ENCODE results near the gene ASCC1. TPM values are rescaled to one million over a fixed set of nuclear protein-coding genes. Genes with fewer than 3 reads are reported as not detected.
A peak's percentile ranks its signal among the peaks of the same experiment; 100 is the strongest.
"Not testable (repeated sequence)": the region's sequence is repeated elsewhere in the genome, so short reads cannot be mapped to it uniquely, and the experiment has no call there.

The ASCC1 gene
- total and polyA plus RNA-seq, 4 experiments from 2014 or later: 14.3 to 24.9 (median 18.6) TPM

GRCh38 chr10:72249176-72249862 lies 33.2 kb upstream of the ASCC1 start:
- H3K27ac Mint-ChIP-seq: peak overlapping the region; percentile 95 to 98 (median 96)
- CTCF ChIA-PET (ENCODE audit: partially characterized antibody): interaction anchor here (0.6 to 1.2 kb wide), 2 partner anchors 26 to 27 kb away, joined by 4 read pairs; no protein-coding TSS in a partner anchor
- DNase-seq; H3K27me3 ChIP-seq (ENCODE audit: insufficient read depth, low read length); H3K36me3 ChIP-seq (ENCODE audit: insufficient read depth, low read length); H3K27me3 Mint-ChIP-seq; H3K9me3 Mint-ChIP-seq; H3K36me3 Mint-ChIP-seq; H3K9me3 ChIP-seq (ENCODE audit: control insufficient read depth in 1 of 2, low read length in 2 of 2): not testable (repeated sequence)
- Histone ChIP-seq H3K27ac (ENCODE audit: low read depth, low read length) (peak overlapping the region; percentile 55), H3K4me1 (ENCODE audit: insufficient read depth, low read length) (peaks cover 96% of the 10 kb centered on the region), H3K4me3 (ENCODE audit: low read length in 2 of 2) (peak overlapping the region in 1 of 2 donors; percentile 31)
- H3K4me3 Mint-ChIP-seq: peak overlapping the region; percentile 83 to 92 (median 86)
- peaks cover 52 to 91% (median 73%) of the 10 kb centered on the region in 4 donors for H3K4me1 Mint-ChIP-seq
- POLR2A ChIA-PET (ENCODE audit: partially characterized antibody): interaction anchor here (1.1 to 8.2 kb wide), 6 partner anchors 12 to 70 kb away, joined by 3 to 102 read pairs (median 8); partner anchors contain the start of gene DDIT4
- intact Hi-C loops (cut with micrococcal nuclease): loop anchor here (2.0 kb wide), 3 partner anchors 35 to 77 kb away; no protein-coding TSS in a partner anchor

- intact Hi-C loops (cut with micrococcal nuclease): loop anchor here (1.0 to 2.0 kb wide), 7 partner anchors 12 to 89 kb away; partner anchors contain the start of gene DDIT4
- peak overlapping the region; percentile 55 for H3K27ac ChIP-seq (ENCODE audit: low read depth, low read length)
- ChIA-PET CTCF (ENCODE audit: partially characterized antibody) (interaction anchor here (0.9 to 4.8 kb wide), 11 partner anchors 11 to 122 kb away, joined by 3 to 25 read pairs (median 6); partner anchors contain the start of gene ASCC1), POLR2A (ENCODE audit: partially characterized antibody) (interaction anchor here (0.8 to 8.2 kb wide), 37 partner anchors 10 to 848 kb away, joined by 3 to 102 read pairs (median 4); partner anchors contain the start of genes ANAPC16, ASCC1, DDIT4 and DNAJB12)
- Mint-ChIP-seq H3K9me3 (peaks cover 0 to 2% (median 0%) of the 10 kb centered on the region in 8 donors), H3K4me3 (peak overlapping the region; percentile 83 to 92 (median 86)), H3K27me3 (no peaks in the 10 kb centered on the region), H3K27ac (peak overlapping the region; percentile 95 to 98 (median 96)), H3K4me1 (peaks cover 58 to 91% (median 77%) of the 10 kb centered on the region in 4 donors), H3K36me3 (peaks cover 0 to 4% of the 10 kb centered on the region in 2 donors)
- peaks cover 96% of the 10 kb centered on the region for H3K4me1 ChIP-seq (ENCODE audit: insufficient read depth, low read length)
- DNase-seq: peak; percentile 85 to 90 (median 87)
- no peaks in the 10 kb centered on the region for H3K9me3 ChIP-seq (ENCODE audit: control insufficient read depth in 1 of 2, low read length in 2 of 2)
- no peaks in the 10 kb centered on the region for H3K36me3 ChIP-seq (ENCODE audit: insufficient read depth, low read length)
- H3K27me3 ChIP-seq (ENCODE audit: insufficient read depth, low read length): no peaks in the 10 kb centered on the region
- peak overlapping the region; percentile 31 to 33 for H3K4me3 ChIP-seq (ENCODE audit: low read length in 2 of 2)
Observed at GRCh38 chr10:72248468-72249151, 32.5 kb upstream of the ASCC1 start.

- Mint-ChIP-seq H3K27ac (peak overlapping the region; percentile 73 to 94 (median 89)), H3K27me3 (no peaks in the 10 kb centered on the region), H3K36me3 (peaks cover 0 to 4% of the 10 kb centered on the region in 2 donors), H3K9me3 (peaks cover 0 to 2% (median 0%) of the 10 kb centered on the region in 8 donors), H3K4me3 (peak overlapping the region in 6 of 8 donors; percentile 27 to 73 (median 52)), H3K4me1 (peaks cover 57 to 90% (median 77%) of the 10 kb centered on the region in 4 donors)
- no peaks in the 10 kb centered on the region for H3K9me3 ChIP-seq (ENCODE audit: control insufficient read depth in 1 of 2, low read length in 2 of 2)
- CTCF ChIA-PET (ENCODE audit: partially characterized antibody): interaction anchor here (1.1 to 4.8 kb wide), 7 partner anchors 14 to 114 kb away, joined by 3 to 25 read pairs (median 11); partner anchors contain the start of gene DDIT4
- no peaks in the 10 kb centered on the region for H3K27me3 ChIP-seq (ENCODE audit: insufficient read depth, low read length)
- peak overlapping the region; percentile 7 for H3K27ac ChIP-seq (ENCODE audit: low read depth, low read length)
- no peak overlapping the region for H3K4me3 ChIP-seq (ENCODE audit: low read length in 2 of 2)
- H3K36me3 ChIP-seq (ENCODE audit: insufficient read depth, low read length): no peaks in the 10 kb centered on the region
- peaks cover 85% of the 10 kb centered on the region for H3K4me1 ChIP-seq (ENCODE audit: insufficient read depth, low read length)
- POLR2A ChIA-PET (ENCODE audit: partially characterized antibody): interaction anchor here (0.6 to 8.2 kb wide), 11 partner anchors 8 to 158 kb away, joined by 3 to 102 read pairs (median 6); partner anchors contain the start of gene SPOCK2
- intact Hi-C loops (cut with micrococcal nuclease): no loop called here
- DNase-seq: no peak
Observed at GRCh38 chr10:72245949-72246525, 30.0 kb upstream of the ASCC1 start.

GRCh38 chr10:72244573-72245038 lies 28.5 kb upstream of the ASCC1 start:
- Histone ChIP-seq H3K4me3 (ENCODE audit: low read length in 2 of 2) (no peak overlapping the region), H3K27me3 (ENCODE audit: insufficient read depth, low read length) (no peaks in the 10 kb centered on the region), H3K27ac (ENCODE audit: low read depth, low read length) (peak overlapping the region; percentile 17), H3K36me3 (ENCODE audit: insufficient read depth, low read length) (no peaks in the 10 kb centered on the region), H3K9me3 (ENCODE audit: control insufficient read depth in 1 of 2, low read length in 2 of 2) (no peaks in the 10 kb centered on the region), H3K4me1 (ENCODE audit: insufficient read depth, low read length) (peaks cover 70% of the 10 kb centered on the region)
- Mint-ChIP-seq H3K36me3 (peaks cover 0 to 4% of the 10 kb centered on the region in 2 donors), H3K4me1 (peaks cover 55 to 87% (median 71%) of the 10 kb centered on the region in 4 donors), H3K27ac (peak overlapping the region; percentile 65 to 95 (median 89)), H3K4me3 (peak overlapping the region in 6 of 8 donors; percentile 20 to 76 (median 52)), H3K27me3 (no peaks in the 10 kb centered on the region), H3K9me3 (peaks cover 0 to 2% (median 0%) of the 10 kb centered on the region in 8 donors)
- no peak for DNase-seq
- ChIA-PET CTCF (ENCODE audit: partially characterized antibody) (interaction anchor here (0.6 to 4.8 kb wide), 3 partner anchors 70 to 115 kb away, joined by 4 to 25 read pairs (median 4); no protein-coding TSS in a partner anchor), POLR2A (ENCODE audit: partially characterized antibody) (interaction anchor here (0.5 to 8.2 kb wide), 2 partner anchors 16 to 156 kb away, joined by 3 to 102 read pairs; no protein-coding TSS in a partner anchor)
- intact Hi-C loops (cut with micrococcal nuclease): no loop called here

- peak in 1 of 5 donors; percentile 17 for DNase-seq
- H3K9me3 Mint-ChIP-seq: peaks cover 0 to 2% (median 0%) of the 10 kb centered on the region in 8 donors
- Histone ChIP-seq H3K27me3 (ENCODE audit: insufficient read depth, low read length) (no peaks in the 10 kb centered on the region), H3K36me3 (ENCODE audit: insufficient read depth, low read length) (no peaks in the 10 kb centered on the region), H3K4me1 (ENCODE audit: insufficient read depth, low read length) (peaks cover 65% of the 10 kb centered on the region), H3K9me3 (ENCODE audit: control insufficient read depth in 1 of 2, low read length in 2 of 2) (no peaks in the 10 kb centered on the region), H3K27ac (ENCODE audit: low read depth, low read length) (no peak overlapping the region), H3K4me3 (ENCODE audit: low read length in 2 of 2) (no peak overlapping the region)
- peaks cover 55 to 87% (median 71%) of the 10 kb centered on the region in 4 donors for H3K4me1 Mint-ChIP-seq
- H3K27ac Mint-ChIP-seq: peak overlapping the region; percentile 63 to 95 (median 89)
- intact Hi-C loops (cut with micrococcal nuclease): no loop called here
- ChIA-PET POLR2A (ENCODE audit: partially characterized antibody) (interaction anchor here (1.0 to 8.2 kb wide), 2 partner anchors 17 to 28 kb away, joined by 4 to 102 read pairs; partner anchors contain the start of gene ASCC1), CTCF (ENCODE audit: partially characterized antibody) (interaction anchor here (0.6 to 4.8 kb wide), 2 partner anchors 93 to 114 kb away, joined by 4 to 25 read pairs; no protein-coding TSS in a partner anchor)
- H3K4me3 Mint-ChIP-seq: peak overlapping the region in 4 of 8 donors; percentile 15 to 76 (median 38)
- no peaks in the 10 kb centered on the region for H3K27me3 Mint-ChIP-seq
- peaks cover 0 to 4% of the 10 kb centered on the region in 2 donors for H3K36me3 Mint-ChIP-seq
Observed at GRCh38 chr10:72243822-72244437, 27.9 kb upstream of the ASCC1 start.

GRCh38 chr10:72242675-72243074 lies 26.6 kb upstream of the ASCC1 start:
- ChIA-PET CTCF (ENCODE audit: partially characterized antibody) (interaction anchor here (0.9 to 1.4 kb wide), 3 partner anchors 18 to 84 kb away, joined by 3 to 6 read pairs (median 6); no protein-coding TSS in a partner anchor), POLR2A (ENCODE audit: partially characterized antibody) (interaction anchor here (0.6 to 1.9 kb wide), 2 partner anchors 26 to 85 kb away, joined by 3 to 5 read pairs; no protein-coding TSS in a partner anchor)
- Mint-ChIP-seq H3K9me3 (peaks cover 0 to 2% (median 0%) of the 10 kb centered on the region in 8 donors), H3K4me3 (peak overlapping the region in 5 of 8 donors; percentile 5 to 64 (median 54)), H3K27me3 (no peaks in the 10 kb centered on the region), H3K36me3 (peaks cover 0 to 3% of the 10 kb centered on the region in 2 donors), H3K27ac (peak overlapping the region; percentile 48 to 93 (median 78)), H3K4me1 (peaks cover 46 to 75% (median 59%) of the 10 kb centered on the region in 4 donors)
- H3K4me1 ChIP-seq (ENCODE audit: insufficient read depth, low read length): peaks cover 52% of the 10 kb centered on the region
- no peaks in the 10 kb centered on the region for H3K9me3 ChIP-seq (ENCODE audit: control insufficient read depth in 1 of 2, low read length in 2 of 2)
- H3K36me3 ChIP-seq (ENCODE audit: insufficient read depth, low read length): no peaks in the 10 kb centered on the region
- H3K27me3 ChIP-seq (ENCODE audit: insufficient read depth, low read length): no peaks in the 10 kb centered on the region
- H3K27ac ChIP-seq (ENCODE audit: low read depth, low read length): no peak overlapping the region
- no peak for DNase-seq
- no peak overlapping the region for H3K4me3 ChIP-seq (ENCODE audit: low read length in 2 of 2)
- intact Hi-C loops (cut with micrococcal nuclease): no loop called here

Data from CD4-positive, alpha-beta memory T cell (primary cell).